HG03432 (cell line): Measurements from ENCODE around the gene ABCG1.

Experiments used
- ATAC-seq: cut with Tn5 transposase; IDR thresholded peaks from one replicate; pipeline ENCODE4 v1.9.1; 2021; ENCODE audit warnings: mild to moderate bottlenecking, moderate library complexity; ENCODE audit not compliant: unreplicated experiment

Gene ABCG1

GRCh38 chr21:42266971-42267556 lies 48.1 kb downstream of the ABCG1 start:
- ATAC-seq, result no peak

GRCh38 chr21:42269386-42269785 lies 50.4 kb downstream of the ABCG1 start:
- no peak for ATAC-seq

GRCh38 chr21:42271065-42271464 lies 52.1 kb downstream of the ABCG1 start:
- ATAC-seq, result no peak

GRCh38 chr21:42272109-42272962 lies 53.4 kb downstream of the ABCG1 start:
- no peak for ATAC-seq

- no peak for ATAC-seq
Observed at GRCh38 chr21:42272984-42273600, 54.2 kb downstream of the ABCG1 start.

GRCh38 chr21:42276076-42276475 lies 57.1 kb downstream of the ABCG1 start:
- no peak for ATAC-seq

- no peak for ATAC-seq
Observed at GRCh38 chr21:42276526-42277154, 57.7 kb downstream of the ABCG1 start.

GRCh38 chr21:42277593-42277992 lies 58.7 kb downstream of the ABCG1 start:
- no peak for ATAC-seq

GRCh38 chr21:42278451-42279149 lies 59.7 kb downstream of the ABCG1 start:
- no peak for ATAC-seq

- ATAC-seq, result no peak
Observed at GRCh38 chr21:42279341-42279871, 60.5 kb downstream of the ABCG1 start.

GRCh38 chr21:42279888-42280287 lies 60.9 kb downstream of the ABCG1 start:
- ATAC-seq, result no peak

- no peak for ATAC-seq
Observed at GRCh38 chr21:42280356-42281180, 61.6 kb downstream of the ABCG1 start.

- ATAC-seq, result no peak
Observed at GRCh38 chr21:42281181-42281680, 62.3 kb downstream of the ABCG1 start.

- no peak for ATAC-seq
Observed at GRCh38 chr21:42282021-42282420, 63.1 kb downstream of the ABCG1 start.

GRCh38 chr21:42282715-42283114 lies 63.8 kb downstream of the ABCG1 start:
- no peak for ATAC-seq

- ATAC-seq, result peak; percentile 32
Observed at GRCh38 chr21:42285569-42286245, 66.8 kb downstream of the ABCG1 start.

- peak; percentile 65 for ATAC-seq
Observed at GRCh38 chr21:42286416-42286815, 67.5 kb downstream of the ABCG1 start.

- ATAC-seq, result no peak
Observed at GRCh38 chr21:42287193-42288083, 68.5 kb downstream of the ABCG1 start.
